H1 (cell line): ENCODE measurements around the gene ROR1. TPM values are rescaled to one million over a fixed set of nuclear protein-coding genes. Genes with fewer than 3 reads are reported as not detected.

Experiments
- JUN ChIP-seq: IDR thresholded peaks from 2 replicates; pipeline ENCODE4 v1.6.1; 2011; ENCODE audit warnings: low read depth, mild to moderate bottlenecking, improper control_type of control experiment, low read length
- SAP30 ChIP-seq: fragments of 300-600 bp; sonication (generic); IDR thresholded peaks from 2 replicates; pipeline ENCODE4 v1.7.1; 2012; ENCODE audit warnings: low read length, moderate library complexity, mild to moderate bottlenecking, inconsistent platforms; ENCODE audit not compliant: insufficient read depth, insufficient replicate concordance
- SIRT6 ChIP-seq: IDR thresholded peaks from one replicate; pipeline ENCODE4 v1.7.1; 2012; ENCODE audit warnings: low read length, inconsistent platforms
- SIX5 ChIP-seq: IDR thresholded peaks from 2 replicates; pipeline ENCODE4 v1.6.1; 2011; ENCODE audit warnings: mild to moderate bottlenecking, low read depth, low read length
- TBP ChIP-seq: IDR thresholded peaks from 2 replicates; pipeline ENCODE4 v1.6.1; 2011; ENCODE audit warnings: low read depth, low read length, improper control_type of control experiment
- polyA plus RNA-seq, 7 experiments: library from polyadenylated mRNA; depleted of rRNA in 3 of 7; stranded (reverse) in 5 of 7; unstranded in 2 of 7; fragments of >200 nt in 5 of 7; fragments of 200-250 nt in 2 of 7; gene quantifications; 1 replicate in 5 of 7; 2 replicates in 1 of 7; 4 replicates in 1 of 7; pipeline versions ENCODE4 v1.2.1 to v1.2.3, GENCODE V29; 2011 to 2013; ENCODE audit warnings: missing spikeins in 2 of 7, mixed read lengths in 2 of 7
- total RNA-seq: library from RNA; stranded (reverse); fragmentation: NEBNext Ultra II Directional; extraction: Animal tissue kit (Norgen Biotek cat#: 25700); gene quantifications from 2 replicates; pipeline ENCODE4 v1.2.1, GENCODE V29; 2021

Gene ROR1
- total and polyA plus RNA-seq, 2 of the 8 experiments (the other 6 are each of a cell fraction or from before 2014, with no cell fraction given) = 33.6 to 73.6 TPM

- no peak for TF ChIP-seq SAP30
- TF ChIP-seq JUN = no peak
- no peak for TF ChIP-seq SIRT6
- no peak for TF ChIP-seq TBP
- TF ChIP-seq SIX5 = no peak
- TF ChIP-seq, all 59 proteins: peak for 0
These were observed 1.6 kb upstream of the ROR1 start (continued) for GRCh38 chr1:63772201-63772600.
